Tibial nerve (tissue), 4 donors: ENCODE results near the gene KIRREL2. TPM values are rescaled to one million over a fixed set of nuclear protein-coding genes. Genes with fewer than 3 reads are reported as not detected.

Source experiments
- DNase-seq, 2 donors: peaks; one replicate each; pipeline ENCODE4 v3.0.0-alpha.2; 2019; ENCODE audit warnings: low spot score in 2 of 2
- H3K27ac ChIP-seq, 4 donors: fragments of 200-600 bp; sonication (generic) in 3 of 4; one replicate each; pipeline ENCODE4 v1.5.1; 2017 to 2019; ENCODE audit warnings: mild to moderate bottlenecking in 1 of 4
- H3K27me3 ChIP-seq, 2 donors: fragments of 200-600 bp; sonication (generic) in 1 of 2; one replicate each; pipeline versions ENCODE4 v1.5.1 to v1.6.0; 2017 to 2019
- H3K36me3 ChIP-seq, 3 donors: fragments of 200-600 bp; sonication (generic); one replicate each; pipeline ENCODE4 v1.5.1; 2018 to 2019
- H3K4me1 ChIP-seq, 4 donors: fragments of 200-600 bp; sonication (generic) in 3 of 4; one replicate each; pipeline ENCODE4 v1.5.1; 2017 to 2019
- H3K4me3 ChIP-seq, 4 donors: fragments of 200-600 bp; sonication (generic) in 3 of 4; one replicate each; pipeline ENCODE4 v1.5.1; 2017 to 2019; ENCODE audit warnings: mild to moderate bottlenecking in 1 of 4, moderate library complexity in 1 of 4
- H3K9me3 ChIP-seq, 4 donors: fragments of 200-600 bp; sonication (generic) in 3 of 4; one replicate each; pipeline ENCODE4 v1.5.1; 2017 to 2019
- CTCF ChIP-seq, 5 experiments: fragments of 200-600 bp in 3 of 5; fragments of 450-650 bp in 2 of 5; sonication (generic) in 3 of 5; IDR thresholded peaks; one replicate each; pipeline ENCODE4 v1.5.1; 2016 to 2019; ENCODE audit warnings: antibody characterized with exemption in 5 of 5, mild to moderate bottlenecking in 3 of 5, moderate library complexity in 2 of 5
- EP300 ChIP-seq, 2 donors: sonication (generic); formaldehyde crosslinking; IDR thresholded peaks; one replicate each; pipeline ENCODE4 v1.6.1; 2017; ENCODE audit warnings: antibody characterized with exemption in 2 of 2, mild to moderate bottlenecking in 1 of 2
- POLR2A ChIP-seq, 2 donors: fragments of 450-650 bp; IDR thresholded peaks; one replicate each; pipeline ENCODE4 v1.6.1; 2017; ENCODE audit warnings: antibody characterized with exemption in 2 of 2, mild to moderate bottlenecking in 2 of 2, moderate library complexity in 2 of 2
- WGBS, 2 donors: methylation state at CpG; one replicate each; pipeline ENCODE4 v1.1.5; 2018; 5-methylcytosine and 5-hydroxymethylcytosine counted together
- total RNA-seq, 4 donors: library from RNA; depleted of rRNA; stranded (reverse); fragments of >200 nt; gene quantifications; one replicate each; pipeline ENCODE4 v1.1.0, GENCODE V29; 2016

The KIRREL2 gene
- total RNA-seq, 4 donors from 2014 or later = 0.44 TPM; not detected in 3

- Histone ChIP-seq H3K27ac (no peak overlapping the region), H3K9me3 (no peaks in the 10 kb centered on the region), H3K36me3 (peaks cover 0 to 40% (median 11%) of the 10 kb centered on the region in 3 donors), H3K27me3 (no peaks in the 10 kb centered on the region), H3K4me1 (no peaks in the 10 kb centered on the region), H3K4me3 (no peak overlapping the region)
- TF ChIP-seq EP300 (IDR thresholded peaks at IDR 0.05) (no peak), CTCF (IDR thresholded peaks at IDR 0.05) (no peak), POLR2A (IDR thresholded peaks at IDR 0.05) (no peak)
- no peak for DNase-seq
- WGBS, 2 donors = 85 to 91% methylated on average over 6 of the region's 6 CpGs
Observed at GRCh38 chr19:35885225-35885738, 28.6 kb downstream of the KIRREL2 start.

GRCh38 chr19:35885904-35886303 is 29.2 kb downstream of the KIRREL2 start:
- H3K4me1 ChIP-seq = no peaks in the 10 kb centered on the region
- H3K27ac ChIP-seq = no peak overlapping the region
- H3K9me3 ChIP-seq = no peaks in the 10 kb centered on the region
- H3K36me3 ChIP-seq = peaks cover 0 to 46% (median 13%) of the 10 kb centered on the region in 3 donors
- H3K4me3 ChIP-seq = no peak overlapping the region
- no peak for DNase-seq
- no peaks in the 10 kb centered on the region for H3K27me3 ChIP-seq
- TF ChIP-seq EP300 (IDR thresholded peaks at IDR 0.05) (no peak), POLR2A (IDR thresholded peaks at IDR 0.05) (no peak), CTCF (IDR thresholded peaks at IDR 0.05) (no peak)
- WGBS, 2 donors = 93 to 97% methylated on average over 7 to 8 of the region's 8 CpGs

GRCh38 chr19:35887197-35887596 is 30.5 kb downstream of the KIRREL2 start:
- no peak overlapping the region for H3K4me3 ChIP-seq
- no peaks in the 10 kb centered on the region for H3K27me3 ChIP-seq
- H3K27ac ChIP-seq = no peak overlapping the region
- WGBS, 2 donors = 85 to 91% methylated on average over 4 to 5 of the region's 5 CpGs
- H3K4me1 ChIP-seq = no peaks in the 10 kb centered on the region
- TF ChIP-seq POLR2A (IDR thresholded peaks at IDR 0.05) (no peak), EP300 (IDR thresholded peaks at IDR 0.05) (no peak), CTCF (IDR thresholded peaks at IDR 0.05) (no peak)
- H3K9me3 ChIP-seq = no peaks in the 10 kb centered on the region
- DNase-seq = no peak
- peaks cover 0 to 57% (median 13%) of the 10 kb centered on the region in 3 donors for H3K36me3 ChIP-seq

- DNase-seq = no peak
- H3K4me1 ChIP-seq = no peaks in the 10 kb centered on the region
- 87 to 90% methylated on average over 9 of the region's 9 CpGs for WGBS, 2 donors
- H3K36me3 ChIP-seq = peaks cover 0 to 69% (median 13%) of the 10 kb centered on the region in 3 donors
- TF ChIP-seq CTCF (IDR thresholded peaks at IDR 0.05) (no peak), POLR2A (IDR thresholded peaks at IDR 0.05) (no peak), EP300 (IDR thresholded peaks at IDR 0.05) (no peak)
- H3K9me3 ChIP-seq = no peaks in the 10 kb centered on the region
- H3K4me3 ChIP-seq = no peak overlapping the region
- H3K27me3 ChIP-seq = no peaks in the 10 kb centered on the region
- no peak overlapping the region for H3K27ac ChIP-seq
Observed at GRCh38 chr19:35888398-35888797, 31.7 kb downstream of the KIRREL2 start.

GRCh38 chr19:35889370-35890112 is 32.8 kb downstream of the KIRREL2 start:
- Histone ChIP-seq H3K4me1 (no peaks in the 10 kb centered on the region), H3K9me3 (no peaks in the 10 kb centered on the region), H3K4me3 (no peak overlapping the region), H3K27me3 (no peaks in the 10 kb centered on the region), H3K36me3 (peaks cover 0 to 81% (median 13%) of the 10 kb centered on the region in 3 donors), H3K27ac (no peak overlapping the region)
- TF ChIP-seq CTCF (IDR thresholded peaks at IDR 0.05) (no peak), POLR2A (IDR thresholded peaks at IDR 0.05) (no peak), EP300 (IDR thresholded peaks at IDR 0.05) (no peak)
- 86 to 88% methylated on average over 16 to 18 of the region's 18 CpGs for WGBS, 2 donors
- no peak for DNase-seq
